H1 (cell line): ENCODE data around the gene RUVBL1.
A peak's percentile ranks its signal among the peaks of the same experiment; 100 is the strongest.

ENCODE experiments used
- BCL11A ChIP-seq, 2 experiments: IDR thresholded peaks; one replicate each; pipeline ENCODE4 v1.6.1; 2011; ENCODE audit warnings: low read depth in 2 of 2, low read length in 2 of 2, mild to moderate bottlenecking in 2 of 2
- CREB1 ChIP-seq: IDR thresholded peaks from 2 replicates; pipeline ENCODE4 v1.6.1; 2012; ENCODE audit warnings: inconsistent platforms
- EP300 ChIP-seq, 2 experiments: IDR thresholded peaks; 1 replicate in 1 of 2; 2 replicates in 1 of 2; pipeline ENCODE4 v1.6.1; 2011 to 2012; ENCODE audit warnings: low read depth in 2 of 2, low read length in 2 of 2, mild to moderate bottlenecking in 2 of 2, borderline replicate concordance in 1 of 2, inconsistent platforms in 1 of 2, moderate library complexity in 1 of 2
- EZH2 ChIP-seq: fragments of 200-600 bp; sonication (generic); IDR thresholded peaks from 2 replicates; pipeline ENCODE4 v1.7.1; 2012; ENCODE audit warnings: low read depth, mild to moderate bottlenecking, moderate library complexity, low read length, inconsistent platforms; ENCODE audit not compliant: severe bottlenecking
- MAFK ChIP-seq: IDR thresholded peaks from 2 replicates; pipeline ENCODE4 v1.6.1; 2012; ENCODE audit warnings: low read depth, mild to moderate bottlenecking, improper control_type of control experiment, low read length
- POLR2A ChIP-seq, 2 experiments: IDR thresholded peaks; 1 replicate in 1 of 2; 2 replicates in 1 of 2; pipeline ENCODE4 v1.6.1; 2011; ENCODE audit warnings: low read depth in 2 of 2, low read length in 2 of 2, mild to moderate bottlenecking in 2 of 2; ENCODE audit errors: control extremely low read depth in 1 of 2
- POLR2AphosphoS5 ChIP-seq: IDR thresholded peaks from 2 replicates; pipeline ENCODE4 v1.6.1; 2011; ENCODE audit warnings: low read depth, low read length
- RAD21 ChIP-seq, 2 experiments: IDR thresholded peaks in 1 of 2; conservative IDR thresholded peaks in 1 of 2; 2 replicates each; pipeline ENCODE4 v1.6.1; 2011; ENCODE audit warnings: low read depth in 2 of 2, low read length in 2 of 2, improper control_type of control experiment in 1 of 2, inconsistent platforms in 1 of 2, mild to moderate bottlenecking in 1 of 2, moderate library complexity in 1 of 2
- RFX5 ChIP-seq: IDR thresholded peaks from 2 replicates; pipeline ENCODE4 v1.6.1; 2011; ENCODE audit warnings: low read depth, low read length, improper control_type of control experiment, borderline replicate concordance
- SRF ChIP-seq: IDR thresholded peaks from 2 replicates; pipeline ENCODE4 v1.6.1; 2011; ENCODE audit warnings: mild to moderate bottlenecking, low read depth, low read length, moderate library complexity
- ZNF274 ChIP-seq: IDR thresholded peaks from 2 replicates; pipeline ENCODE4 v1.7.0; 2012; ENCODE audit warnings: low read length, borderline replicate concordance; ENCODE audit errors: extremely low read depth
- TF ChIP-seq, protein P1 (sequence below), 3 experiments: IDR thresholded peaks; 1 replicate in 2 of 3; 2 replicates in 1 of 3; pipeline versions ENCODE4 v1.5.1 to v1.6.1; 2011; ENCODE audit warnings: low read length in 3 of 3, mild to moderate bottlenecking in 3 of 3, inconsistent platforms in 2 of 3, low read depth in 1 of 3, moderate library complexity in 1 of 3; ENCODE audit not compliant: insufficient read depth in 1 of 3; ENCODE audit errors: control extremely low read depth in 1 of 3
- TF ChIP-seq, protein P2 (sequence below): IDR thresholded peaks from 2 replicates; pipeline ENCODE4 v1.6.1; 2011; ENCODE audit warnings: low read length, improper control_type of control experiment
- TF ChIP-seq, protein P3 (sequence below): IDR thresholded peaks from 2 replicates; pipeline ENCODE4 v1.6.1; 2011; ENCODE audit warnings: low read depth, mild to moderate bottlenecking, low read length; ENCODE audit not compliant: insufficient read depth

DNA sequence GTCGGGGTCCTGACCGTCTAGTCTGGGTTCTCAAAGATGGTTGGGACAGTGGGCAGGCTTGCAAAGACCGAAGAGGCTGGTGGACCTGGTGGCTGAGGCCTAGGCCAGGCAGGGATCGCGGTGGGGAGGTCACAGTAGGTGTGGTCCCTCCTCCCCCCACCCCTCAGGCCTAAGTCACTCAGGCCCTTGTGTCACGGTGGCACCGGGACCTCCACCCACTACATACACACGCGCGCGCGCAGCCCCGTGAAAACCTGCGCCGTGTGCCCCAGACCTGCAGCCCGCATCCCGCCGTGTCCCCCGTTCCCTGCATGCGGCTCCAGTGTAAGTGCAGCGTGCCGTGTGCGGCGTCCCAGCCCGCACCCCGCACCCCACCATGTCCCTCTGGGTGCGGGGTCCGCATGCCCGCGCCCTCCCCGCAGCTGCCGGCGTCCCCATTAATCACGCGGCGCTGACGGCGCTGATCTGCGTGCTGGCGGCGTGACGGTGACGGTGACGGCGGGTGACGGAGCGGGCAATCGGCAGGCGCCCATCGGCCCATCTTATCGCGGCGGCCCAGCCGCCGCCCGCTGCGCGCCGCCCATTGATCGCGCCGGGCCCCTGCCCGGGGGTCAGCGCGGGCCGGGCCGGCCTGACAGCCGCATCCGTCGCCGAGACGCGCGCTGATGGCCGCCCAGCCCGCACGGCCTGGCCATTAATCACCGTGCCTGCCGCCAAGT is 47.0 kb downstream of the RUVBL1 start:
- peak; percentile 82 for TF ChIP-seq CREB1
- no peak for TF ChIP-seq POLR2AphosphoS5
- TF ChIP-seq, protein P1, sequence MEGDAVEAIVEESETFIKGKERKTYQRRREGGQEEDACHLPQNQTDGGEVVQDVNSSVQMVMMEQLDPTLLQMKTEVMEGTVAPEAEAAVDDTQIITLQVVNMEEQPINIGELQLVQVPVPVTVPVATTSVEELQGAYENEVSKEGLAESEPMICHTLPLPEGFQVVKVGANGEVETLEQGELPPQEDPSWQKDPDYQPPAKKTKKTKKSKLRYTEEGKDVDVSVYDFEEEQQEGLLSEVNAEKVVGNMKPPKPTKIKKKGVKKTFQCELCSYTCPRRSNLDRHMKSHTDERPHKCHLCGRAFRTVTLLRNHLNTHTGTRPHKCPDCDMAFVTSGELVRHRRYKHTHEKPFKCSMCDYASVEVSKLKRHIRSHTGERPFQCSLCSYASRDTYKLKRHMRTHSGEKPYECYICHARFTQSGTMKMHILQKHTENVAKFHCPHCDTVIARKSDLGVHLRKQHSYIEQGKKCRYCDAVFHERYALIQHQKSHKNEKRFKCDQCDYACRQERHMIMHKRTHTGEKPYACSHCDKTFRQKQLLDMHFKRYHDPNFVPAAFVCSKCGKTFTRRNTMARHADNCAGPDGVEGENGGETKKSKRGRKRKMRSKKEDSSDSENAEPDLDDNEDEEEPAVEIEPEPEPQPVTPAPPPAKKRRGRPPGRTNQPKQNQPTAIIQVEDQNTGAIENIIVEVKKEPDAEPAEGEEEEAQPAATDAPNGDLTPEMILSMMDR (IDR thresholded peaks at IDR 0.05; ENCODE audit: control extremely low read depth in 1 of 3, insufficient read depth in 1 of 3, low read depth in 1 of 3, low read length in 3 of 3): no peak
- no peak for TF ChIP-seq SRF
- no peak for TF ChIP-seq EP300 (IDR thresholded peaks at IDR 0.05; ENCODE audit: borderline replicate concordance in 1 of 2, low read depth in 2 of 2, low read length in 2 of 2)
- TF ChIP-seq, protein P2, sequence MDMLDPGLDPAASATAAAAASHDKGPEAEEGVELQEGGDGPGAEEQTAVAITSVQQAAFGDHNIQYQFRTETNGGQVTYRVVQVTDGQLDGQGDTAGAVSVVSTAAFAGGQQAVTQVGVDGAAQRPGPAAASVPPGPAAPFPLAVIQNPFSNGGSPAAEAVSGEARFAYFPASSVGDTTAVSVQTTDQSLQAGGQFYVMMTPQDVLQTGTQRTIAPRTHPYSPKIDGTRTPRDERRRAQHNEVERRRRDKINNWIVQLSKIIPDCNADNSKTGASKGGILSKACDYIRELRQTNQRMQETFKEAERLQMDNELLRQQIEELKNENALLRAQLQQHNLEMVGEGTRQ: no peak
- no peak for TF ChIP-seq POLR2A (IDR thresholded peaks at IDR 0.05; ENCODE audit: control extremely low read depth in 1 of 2, low read depth in 2 of 2, low read length in 2 of 2)
- TF ChIP-seq EZH2: no peak
- TF ChIP-seq MAFK: no peak
- TF ChIP-seq RAD21 (IDR thresholded peaks at IDR 0.05 in 1 of 2, conservative IDR thresholded peaks at IDR 0.05 in 1 of 2; ENCODE audit: low read depth in 2 of 2, low read length in 2 of 2): no peak
- no peak for TF ChIP-seq BCL11A (IDR thresholded peaks at IDR 0.05; ENCODE audit: low read depth in 2 of 2, low read length in 2 of 2)
- TF ChIP-seq RFX5: no peak
- TF ChIP-seq ZNF274: no peak
- TF ChIP-seq, protein P3, sequence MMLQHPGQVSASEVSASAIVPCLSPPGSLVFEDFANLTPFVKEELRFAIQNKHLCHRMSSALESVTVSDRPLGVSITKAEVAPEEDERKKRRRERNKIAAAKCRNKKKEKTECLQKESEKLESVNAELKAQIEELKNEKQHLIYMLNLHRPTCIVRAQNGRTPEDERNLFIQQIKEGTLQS: no peak
